WTC11 (cell line): Measurements from ENCODE around the gene IL1F10. TPM values are rescaled to one million over a fixed set of nuclear protein-coding genes. Genes with fewer than 3 reads are reported as not detected.

ENCODE experiments used
- ATAC-seq: fragments of 200-7000 bp; cut with Tn5 transposase; 2 replicates; pipeline ENCODE4 v1.10.0; 2021; ENCODE audit warnings: mild to moderate bottlenecking, moderate library complexity
- CTCF ChIA-PET: fragments of 300-600 bp; sonication (Branson Sonifier 250); formaldehyde crosslinking; loops from one replicate; lab custom pipeline; 2021; ENCODE audit warnings: antibody characterized with exemption; lab: Charles Lee
- POLR2A ChIA-PET: fragments of 350-600 bp; sonication (Branson Sonifier 250); formaldehyde crosslinking; loops from one replicate; lab custom pipeline; 2021; ENCODE audit warnings: antibody characterized with exemption; lab: Charles Lee
- DNase-seq: peaks from one replicate; pipeline ENCODE4 v3.0.0; 2021; ENCODE audit warnings: low spot score
- H3K27ac Mint-ChIP-seq: 2 replicates; pipeline ENCODE4 v1.8.0; 2021; ENCODE audit warnings: mixed read lengths
- H3K27me3 Mint-ChIP-seq: 2 replicates; pipeline ENCODE4 v1.8.0; 2021; ENCODE audit warnings: low read depth, mild to moderate bottlenecking, moderate library complexity, mixed read lengths
- H3K36me3 Mint-ChIP-seq: 2 replicates; pipeline ENCODE4 v1.8.0; 2021; ENCODE audit warnings: mixed read lengths
- H3K4me1 Mint-ChIP-seq: 2 replicates; pipeline ENCODE4 v1.8.0; 2022; ENCODE audit warnings: mixed read lengths
- H3K4me3 Mint-ChIP-seq: 2 replicates; pipeline ENCODE4 v1.8.0; 2021; ENCODE audit warnings: mild to moderate bottlenecking, moderate library complexity, mixed read lengths
- H3K9me3 Mint-ChIP-seq: 2 replicates; pipeline ENCODE4 v1.8.0; 2021; ENCODE audit warnings: mixed read lengths
- ELF4 ChIP-seq: sonication (generic); formaldehyde crosslinking; IDR thresholded peaks from 2 replicates; pipeline ENCODE4 v1.8.1; 2022; ENCODE audit warnings: low read depth, mild to moderate bottlenecking, moderate library complexity, missing genetic modification reagents
- FOXK1 ChIP-seq: sonication (generic); formaldehyde crosslinking; IDR thresholded peaks from 2 replicates; pipeline ENCODE4 v1.8.0; 2022; ENCODE audit warnings: mild to moderate bottlenecking, moderate library complexity, missing genetic modification reagents
- HMGA2 ChIP-seq: fragments of 250-450 bp; sonication (Bioruptor Pico); IDR thresholded peaks from 2 replicates; pipeline ENCODE4 v1.4.0; 2021; ENCODE audit warnings: mild to moderate bottlenecking, moderate library complexity
- NFE2L1 ChIP-seq: sonication (generic); formaldehyde crosslinking; IDR thresholded peaks from 2 replicates; pipeline ENCODE4 v1.8.1; 2023; ENCODE audit warnings: missing genetic modification reagents
- SMAD4 ChIP-seq: sonication (generic); formaldehyde crosslinking; IDR thresholded peaks from 2 replicates; pipeline ENCODE4 v1.8.0; 2022; ENCODE audit warnings: mild to moderate bottlenecking, missing genetic modification reagents
- SOX15 ChIP-seq: fragments of 250-450 bp; sonication (Bioruptor Pico); IDR thresholded peaks from 2 replicates; pipeline ENCODE4 v1.9.0; 2021; ENCODE audit warnings: mild to moderate bottlenecking
- ZNF138 ChIP-seq: sonication (generic); formaldehyde crosslinking; conservative IDR thresholded peaks from 2 replicates; pipeline ENCODE4 v1.8.1; 2022; ENCODE audit warnings: mild to moderate bottlenecking, moderate library complexity, missing genetic modification reagents
- ZNF423 ChIP-seq: fragments of 250-450 bp; sonication (Bioruptor Pico); IDR thresholded peaks from 2 replicates; pipeline ENCODE4 v2.1.2; 2022; ENCODE audit warnings: mild to moderate bottlenecking, moderate library complexity
- ZNF671 ChIP-seq: fragments of 250-450 bp; sonication (Bioruptor Pico); IDR thresholded peaks from 2 replicates; pipeline ENCODE4 v1.8.0; 2021; ENCODE audit warnings: mild to moderate bottlenecking
- total RNA-seq: library from RNA; stranded (reverse); gene quantifications from 3 replicates; pipeline ENCODE4 v1.2.3, GENCODE V29; 2021
- TF ChIP-seq, protein P1 (sequence below): sonication (generic); formaldehyde crosslinking; conservative IDR thresholded peaks from 2 replicates; pipeline ENCODE4 v1.8.1; 2022; ENCODE audit warnings: mild to moderate bottlenecking, missing genetic modification reagents
- TF ChIP-seq, protein P2 (sequence below): sonication (generic); formaldehyde crosslinking; IDR thresholded peaks from 2 replicates; pipeline ENCODE4 v1.8.1; 2023; ENCODE audit warnings: mild to moderate bottlenecking, missing genetic modification reagents, borderline replicate concordance
- TF ChIP-seq, protein P3 (sequence below): sonication (generic); formaldehyde crosslinking; IDR thresholded peaks from 2 replicates; pipeline ENCODE4 v1.8.1; 2022; ENCODE audit warnings: mild to moderate bottlenecking, moderate library complexity, missing genetic modification reagents
- TF ChIP-seq, protein P4 (sequence below): sonication (generic); formaldehyde crosslinking; IDR thresholded peaks from 2 replicates; pipeline ENCODE4 v1.8.1; 2023; ENCODE audit warnings: mild to moderate bottlenecking, missing genetic modification reagents, moderate library complexity
- TF ChIP-seq, protein P5 (sequence below): sonication (generic); formaldehyde crosslinking; IDR thresholded peaks from 2 replicates; pipeline ENCODE4 v1.8.1; 2023; ENCODE audit warnings: mild to moderate bottlenecking, moderate library complexity, missing genetic modification reagents
- TF ChIP-seq, protein P6 (sequence below): fragments of 250-450 bp; sonication (Bioruptor Pico); IDR thresholded peaks from 2 replicates; pipeline ENCODE4 v1.9.0; 2021; ENCODE audit warnings: moderate library complexity, mild to moderate bottlenecking, inconsistent platforms, borderline replicate concordance
- TF ChIP-seq, protein P7 (sequence below): fragments of 250-450 bp; sonication (Bioruptor Pico); conservative IDR thresholded peaks from 2 replicates; pipeline ENCODE4 v1.9.0; 2021; ENCODE audit warnings: mild to moderate bottlenecking

Gene IL1F10
- total RNA-seq, 1 experiment from 2014 or later, result not detected

DNA sequence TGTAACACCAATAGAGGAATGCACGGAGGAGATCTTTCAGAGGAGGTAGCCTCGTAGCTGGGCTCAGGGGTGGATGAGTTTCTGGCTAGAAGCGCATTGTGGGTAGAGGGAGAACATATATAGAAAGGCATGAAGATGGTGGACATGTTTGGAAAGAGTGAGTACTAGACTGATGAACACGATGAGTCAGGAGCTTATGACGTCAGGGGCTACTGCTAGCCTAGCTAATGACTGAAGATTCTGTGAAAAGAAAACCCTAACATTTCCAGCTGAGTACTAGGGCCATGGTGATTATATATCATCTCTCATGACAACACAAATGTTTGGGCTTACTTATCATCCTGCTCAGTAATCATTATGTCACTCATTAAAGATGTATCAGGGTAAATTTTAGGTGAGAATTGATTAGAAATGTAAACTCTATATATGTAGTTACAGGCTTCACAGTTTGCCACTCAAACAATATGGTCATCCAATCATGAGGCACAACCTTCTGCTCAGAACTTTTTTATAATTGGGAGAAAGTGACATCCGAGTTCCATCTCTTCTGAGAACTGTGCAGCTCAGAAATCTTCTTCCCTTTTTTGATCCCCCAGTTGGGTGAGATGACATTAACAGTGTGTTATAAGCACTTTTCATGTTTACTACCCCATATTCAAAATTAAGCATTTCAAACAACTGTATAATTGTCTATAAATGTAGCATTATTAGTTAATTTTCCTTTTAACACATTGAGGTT is 37.4 kb downstream of the IL1F10 start:
- Mint-ChIP-seq H3K36me3 (no peaks in the 10 kb centered on the region), H3K27ac (no peak overlapping the region), H3K4me3 (no peak overlapping the region), H3K9me3 (peaks cover 24% of the 10 kb centered on the region), H3K27me3 (peaks cover 6% of the 10 kb centered on the region), H3K4me1 (no peaks in the 10 kb centered on the region)
- ChIA-PET CTCF (interaction anchor here (0.7 kb wide), 1 partner anchor 33 kb away, joined by 3 read pairs; no protein-coding TSS in a partner anchor), POLR2A (no interaction called here)
- TF ChIP-seq, protein P1, sequence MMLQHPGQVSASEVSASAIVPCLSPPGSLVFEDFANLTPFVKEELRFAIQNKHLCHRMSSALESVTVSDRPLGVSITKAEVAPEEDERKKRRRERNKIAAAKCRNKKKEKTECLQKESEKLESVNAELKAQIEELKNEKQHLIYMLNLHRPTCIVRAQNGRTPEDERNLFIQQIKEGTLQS (CRISPR knock-in tag), result no peak
- TF ChIP-seq, protein P2, sequence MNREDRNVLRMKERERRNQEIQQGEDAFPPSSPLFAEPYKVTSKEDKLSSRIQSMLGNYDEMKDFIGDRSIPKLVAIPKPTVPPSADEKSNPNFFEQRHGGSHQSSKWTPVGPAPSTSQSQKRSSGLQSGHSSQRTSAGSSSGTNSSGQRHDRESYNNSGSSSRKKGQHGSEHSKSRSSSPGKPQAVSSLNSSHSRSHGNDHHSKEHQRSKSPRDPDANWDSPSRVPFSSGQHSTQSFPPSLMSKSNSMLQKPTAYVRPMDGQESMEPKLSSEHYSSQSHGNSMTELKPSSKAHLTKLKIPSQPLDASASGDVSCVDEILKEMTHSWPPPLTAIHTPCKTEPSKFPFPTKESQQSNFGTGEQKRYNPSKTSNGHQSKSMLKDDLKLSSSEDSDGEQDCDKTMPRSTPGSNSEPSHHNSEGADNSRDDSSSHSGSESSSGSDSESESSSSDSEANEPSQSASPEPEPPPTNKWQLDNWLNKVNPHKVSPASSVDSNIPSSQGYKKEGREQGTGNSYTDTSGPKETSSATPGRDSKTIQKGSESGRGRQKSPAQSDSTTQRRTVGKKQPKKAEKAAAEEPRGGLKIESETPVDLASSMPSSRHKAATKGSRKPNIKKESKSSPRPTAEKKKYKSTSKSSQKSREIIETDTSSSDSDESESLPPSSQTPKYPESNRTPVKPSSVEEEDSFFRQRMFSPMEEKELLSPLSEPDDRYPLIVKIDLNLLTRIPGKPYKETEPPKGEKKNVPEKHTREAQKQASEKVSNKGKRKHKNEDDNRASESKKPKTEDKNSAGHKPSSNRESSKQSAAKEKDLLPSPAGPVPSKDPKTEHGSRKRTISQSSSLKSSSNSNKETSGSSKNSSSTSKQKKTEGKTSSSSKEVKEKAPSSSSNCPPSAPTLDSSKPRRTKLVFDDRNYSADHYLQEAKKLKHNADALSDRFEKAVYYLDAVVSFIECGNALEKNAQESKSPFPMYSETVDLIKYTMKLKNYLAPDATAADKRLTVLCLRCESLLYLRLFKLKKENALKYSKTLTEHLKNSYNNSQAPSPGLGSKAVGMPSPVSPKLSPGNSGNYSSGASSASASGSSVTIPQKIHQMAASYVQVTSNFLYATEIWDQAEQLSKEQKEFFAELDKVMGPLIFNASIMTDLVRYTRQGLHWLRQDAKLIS (CRISPR knock-in tag), result no peak
- TF ChIP-seq SOX15 (no peak), ZNF138 (no peak), FOXK1 (CRISPR knock-in tag) (no peak), NFE2L1 (CRISPR knock-in tag) (no peak), SMAD4 (no peak), ZNF423 (no peak), ELF4 (CRISPR knock-in tag) (no peak), HMGA2 (CRISPR knock-in tag) (no peak), ZNF671 (CRISPR knock-in tag) (no peak)
- TF ChIP-seq, protein P3, sequence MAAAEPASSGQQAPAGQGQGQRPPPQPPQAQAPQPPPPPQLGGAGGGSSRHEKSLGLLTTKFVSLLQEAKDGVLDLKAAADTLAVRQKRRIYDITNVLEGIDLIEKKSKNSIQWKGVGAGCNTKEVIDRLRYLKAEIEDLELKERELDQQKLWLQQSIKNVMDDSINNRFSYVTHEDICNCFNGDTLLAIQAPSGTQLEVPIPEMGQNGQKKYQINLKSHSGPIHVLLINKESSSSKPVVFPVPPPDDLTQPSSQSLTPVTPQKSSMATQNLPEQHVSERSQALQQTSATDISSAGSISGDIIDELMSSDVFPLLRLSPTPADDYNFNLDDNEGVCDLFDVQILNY, result no peak
- TF ChIP-seq, protein P4, sequence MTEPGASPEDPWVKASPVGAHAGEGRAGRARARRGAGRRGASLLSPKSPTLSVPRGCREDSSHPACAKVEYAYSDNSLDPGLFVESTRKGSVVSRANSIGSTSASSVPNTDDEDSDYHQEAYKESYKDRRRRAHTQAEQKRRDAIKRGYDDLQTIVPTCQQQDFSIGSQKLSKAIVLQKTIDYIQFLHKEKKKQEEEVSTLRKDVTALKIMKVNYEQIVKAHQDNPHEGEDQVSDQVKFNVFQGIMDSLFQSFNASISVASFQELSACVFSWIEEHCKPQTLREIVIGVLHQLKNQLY (CRISPR knock-in tag), result no peak
- TF ChIP-seq, protein P5, sequence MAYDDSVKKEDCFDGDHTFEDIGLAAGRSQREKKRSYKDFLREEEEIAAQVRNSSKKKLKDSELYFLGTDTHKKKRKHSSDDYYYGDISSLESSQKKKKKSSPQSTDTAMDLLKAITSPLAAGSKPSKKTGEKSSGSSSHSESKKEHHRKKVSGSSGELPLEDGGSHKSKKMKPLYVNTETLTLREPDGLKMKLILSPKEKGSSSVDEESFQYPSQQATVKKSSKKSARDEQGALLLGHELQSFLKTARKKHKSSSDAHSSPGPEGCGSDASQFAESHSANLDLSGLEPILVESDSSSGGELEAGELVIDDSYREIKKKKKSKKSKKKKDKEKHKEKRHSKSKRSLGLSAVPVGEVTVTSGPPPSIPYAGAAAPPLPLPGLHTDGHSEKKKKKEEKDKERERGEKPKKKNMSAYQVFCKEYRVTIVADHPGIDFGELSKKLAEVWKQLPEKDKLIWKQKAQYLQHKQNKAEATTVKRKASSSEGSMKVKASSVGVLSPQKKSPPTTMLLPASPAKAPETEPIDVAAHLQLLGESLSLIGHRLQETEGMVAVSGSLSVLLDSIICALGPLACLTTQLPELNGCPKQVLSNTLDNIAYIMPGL (CRISPR knock-in tag), result no peak
- TF ChIP-seq, protein P6, sequence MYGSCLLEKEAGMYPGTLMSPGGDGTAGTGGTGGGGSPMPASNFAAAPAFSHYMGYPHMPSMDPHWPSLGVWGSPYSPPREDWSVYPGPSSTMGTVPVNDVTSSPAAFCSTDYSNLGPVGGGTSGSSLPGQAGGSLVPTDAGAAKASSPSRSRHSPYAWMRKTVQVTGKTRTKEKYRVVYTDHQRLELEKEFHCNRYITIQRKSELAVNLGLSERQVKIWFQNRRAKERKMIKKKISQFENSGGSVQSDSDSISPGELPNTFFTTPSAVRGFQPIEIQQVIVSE (CRISPR knock-in tag), result no peak
- TF ChIP-seq, protein P7, sequence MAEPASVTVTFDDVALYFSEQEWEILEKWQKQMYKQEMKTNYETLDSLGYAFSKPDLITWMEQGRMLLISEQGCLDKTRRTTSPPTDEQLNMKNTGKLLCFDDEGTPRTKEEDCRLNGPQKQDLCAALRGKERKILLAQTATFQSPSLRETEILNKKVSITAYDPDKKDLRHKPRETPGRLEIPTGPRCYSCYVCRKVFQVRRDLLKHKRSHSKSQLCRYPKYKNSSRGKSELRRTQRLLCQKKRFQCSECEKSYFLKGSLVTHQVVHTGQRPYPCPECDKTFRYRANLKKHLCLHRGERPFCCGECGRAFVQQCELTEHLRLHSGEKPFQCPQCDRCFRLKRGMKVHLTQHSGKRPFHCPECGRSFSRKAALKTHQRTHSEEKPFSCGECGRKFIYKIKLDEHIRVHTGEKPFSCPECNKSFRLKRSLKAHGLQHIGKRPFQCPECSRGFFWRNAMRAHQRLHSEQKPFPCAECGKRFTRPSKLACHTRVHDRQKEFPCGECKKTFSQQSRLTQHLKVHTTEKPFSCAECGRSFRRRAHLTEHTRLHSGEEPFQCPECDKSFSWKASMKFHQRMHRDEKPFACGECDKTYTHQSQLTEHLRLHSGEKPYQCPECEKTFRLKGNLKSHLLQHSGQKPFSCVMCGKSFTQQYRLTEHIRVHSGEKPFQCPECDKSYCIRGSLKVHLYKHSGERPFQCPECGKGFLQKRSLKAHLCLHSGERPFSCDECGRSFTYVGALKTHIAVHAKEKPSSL, result no peak
- ATAC-seq, result no peak
- no peak for DNase-seq
